MCF 10A (cell line): Measurements from ENCODE around the gene ICOS. TPM values are rescaled to one million over a fixed set of nuclear protein-coding genes. Genes with fewer than 3 reads are reported as not detected.

Source experiments
- BruUV-seq: library from RNA; stranded (reverse); fragments of 400-500 nt; replicated peaks from 2 replicates; lab custom pipeline; 2021; lab: Mats Ljungman, UMichigan
- CTCF ChIA-PET: fragments of 300-600 bp; sonication (Branson Sonifier 250); formaldehyde crosslinking; extraction: SDS; loops from one replicate; lab custom pipeline; 2021; ENCODE audit warnings: antibody characterized with exemption, inconsistent platforms; lab: Yijun Ruan, JAX
- POLR2A ChIA-PET: fragments of 300-600, 350-650 bp; sonication (Branson Sonifier 250); formaldehyde crosslinking; extraction: SDS; loops from one replicate; lab custom pipeline; 2020; ENCODE audit warnings: antibody characterized with exemption, inconsistent platforms; lab: Yijun Ruan, JAX
- DNase-seq: peaks from one replicate; pipeline ENCODE4 v3.0.0-alpha.2; 2018; ENCODE audit not compliant: unreplicated experiment
- H3K27ac Mint-ChIP-seq: one replicate; pipeline ENCODE4 v1.8.0; 2022; ENCODE audit warnings: mild to moderate bottlenecking, low read depth, mixed read lengths; ENCODE audit not compliant: unreplicated experiment
- H3K27me3 Mint-ChIP-seq: one replicate; pipeline ENCODE4 v1.8.0; 2022; ENCODE audit warnings: mixed read lengths; ENCODE audit not compliant: insufficient read depth, unreplicated experiment
- H3K36me3 Mint-ChIP-seq: one replicate; pipeline ENCODE4 v1.8.0; 2022; ENCODE audit warnings: mild to moderate bottlenecking, moderate library complexity, mixed read lengths; ENCODE audit not compliant: insufficient read depth, unreplicated experiment
- H3K4me1 Mint-ChIP-seq: one replicate; pipeline ENCODE4 v1.8.0; 2022; ENCODE audit warnings: mixed read lengths; ENCODE audit not compliant: insufficient read depth, unreplicated experiment
- H3K4me3 Mint-ChIP-seq: one replicate; pipeline ENCODE4 v1.8.0; 2022; ENCODE audit warnings: mild to moderate bottlenecking, moderate library complexity, mixed read lengths; ENCODE audit not compliant: unreplicated experiment
- H3K9me3 Mint-ChIP-seq: one replicate; pipeline ENCODE4 v1.8.0; 2022; ENCODE audit warnings: mixed read lengths; ENCODE audit not compliant: unreplicated experiment
- intact Hi-C: fragments of 100-400 bp; cut with micrococcal nuclease; formaldehyde crosslinking; loops from 2 replicates; pipeline ENCODE4 v1.14.1; 2022
- total RNA-seq: library from RNA; stranded (reverse); gene quantifications from 2 replicates; pipeline ENCODE4 v1.2.3, GENCODE V29; 2022
- TF ChIP-seq, protein P1 (sequence below): fragments of 200-600 bp; IDR thresholded peaks from one replicate; pipeline ENCODE4 v1.8.0; 2022; ENCODE audit warnings: antibody characterized with exemption, mild to moderate bottlenecking; ENCODE audit not compliant: unreplicated experiment

The ICOS gene
- total RNA-seq, 1 experiment from 2014 or later = not detected

- DNase-seq = no peak
- H3K4me1 Mint-ChIP-seq = no peaks in the 10 kb centered on the region
- H3K27me3 Mint-ChIP-seq = no peaks in the 10 kb centered on the region
- H3K36me3 Mint-ChIP-seq = no peaks in the 10 kb centered on the region
- no peak overlapping the region for H3K4me3 Mint-ChIP-seq
- POLR2A ChIA-PET = no interaction called here
- TF ChIP-seq, protein P1, sequence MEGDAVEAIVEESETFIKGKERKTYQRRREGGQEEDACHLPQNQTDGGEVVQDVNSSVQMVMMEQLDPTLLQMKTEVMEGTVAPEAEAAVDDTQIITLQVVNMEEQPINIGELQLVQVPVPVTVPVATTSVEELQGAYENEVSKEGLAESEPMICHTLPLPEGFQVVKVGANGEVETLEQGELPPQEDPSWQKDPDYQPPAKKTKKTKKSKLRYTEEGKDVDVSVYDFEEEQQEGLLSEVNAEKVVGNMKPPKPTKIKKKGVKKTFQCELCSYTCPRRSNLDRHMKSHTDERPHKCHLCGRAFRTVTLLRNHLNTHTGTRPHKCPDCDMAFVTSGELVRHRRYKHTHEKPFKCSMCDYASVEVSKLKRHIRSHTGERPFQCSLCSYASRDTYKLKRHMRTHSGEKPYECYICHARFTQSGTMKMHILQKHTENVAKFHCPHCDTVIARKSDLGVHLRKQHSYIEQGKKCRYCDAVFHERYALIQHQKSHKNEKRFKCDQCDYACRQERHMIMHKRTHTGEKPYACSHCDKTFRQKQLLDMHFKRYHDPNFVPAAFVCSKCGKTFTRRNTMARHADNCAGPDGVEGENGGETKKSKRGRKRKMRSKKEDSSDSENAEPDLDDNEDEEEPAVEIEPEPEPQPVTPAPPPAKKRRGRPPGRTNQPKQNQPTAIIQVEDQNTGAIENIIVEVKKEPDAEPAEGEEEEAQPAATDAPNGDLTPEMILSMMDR = no peak
- intact Hi-C loops = no loop called here
- H3K27ac Mint-ChIP-seq = no peak overlapping the region
- no peaks in the 10 kb centered on the region for H3K9me3 Mint-ChIP-seq
- BruUV-seq = no TSS peak
- CTCF ChIA-PET = no interaction called here
Observed at GRCh38 chr2:203989521-203989920, 53.0 kb downstream of the ICOS start.

- Mint-ChIP-seq H3K27me3 (no peaks in the 10 kb centered on the region), H3K27ac (no peak overlapping the region), H3K4me3 (no peak overlapping the region), H3K9me3 (no peaks in the 10 kb centered on the region), H3K4me1 (no peaks in the 10 kb centered on the region), H3K36me3 (no peaks in the 10 kb centered on the region)
- no TSS peak for BruUV-seq
- intact Hi-C loops = no loop called here
- CTCF ChIA-PET = no interaction called here
- DNase-seq = no peak
- POLR2A ChIA-PET = no interaction called here
- TF ChIP-seq, protein P1 = no peak
Observed at GRCh38 chr2:203992509-203992908, 55.9 kb downstream of the ICOS start.

DNA sequence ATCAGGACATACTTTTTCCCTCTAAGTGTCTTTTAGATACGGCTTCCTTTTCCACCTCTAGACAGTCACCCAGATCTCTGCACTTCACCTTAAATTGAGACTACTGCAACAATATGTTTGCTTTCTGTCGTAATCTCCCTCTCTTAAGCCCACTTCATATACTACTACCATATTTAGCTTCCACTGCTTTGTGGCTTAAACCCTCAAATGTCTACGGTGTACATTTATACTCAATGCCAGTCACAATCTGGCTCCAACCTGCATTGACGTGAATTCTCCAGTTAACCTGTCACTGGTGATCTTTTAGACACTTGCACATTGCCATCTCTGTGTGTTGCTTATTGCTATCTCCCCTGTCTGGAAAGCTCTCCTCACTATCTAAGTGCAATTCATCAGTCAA, 56.4 kb downstream of the ICOS start:
- ChIA-PET CTCF (interaction anchor here (1.3 kb wide), 1 partner anchor 127 kb away, joined by 3 read pairs; no protein-coding TSS in a partner anchor), POLR2A (interaction anchor here (0.6 kb wide), 1 partner anchor 144 kb away, joined by 3 read pairs; no protein-coding TSS in a partner anchor)
- peaks cover 2% of the 10 kb centered on the region for H3K27me3 Mint-ChIP-seq
- H3K4me3 Mint-ChIP-seq = no peak overlapping the region
- no peaks in the 10 kb centered on the region for H3K9me3 Mint-ChIP-seq
- no peaks in the 10 kb centered on the region for H3K4me1 Mint-ChIP-seq
- no peaks in the 10 kb centered on the region for H3K36me3 Mint-ChIP-seq
- intact Hi-C loops = no loop called here
- TF ChIP-seq, protein P1 = no peak
- H3K27ac Mint-ChIP-seq = no peak overlapping the region
- BruUV-seq = no TSS peak
- DNase-seq = no peak

- POLR2A ChIA-PET = interaction anchor here (0.6 kb wide), 1 partner anchor 145 kb away, joined by 3 read pairs; no protein-coding TSS in a partner anchor
- H3K9me3 Mint-ChIP-seq = no peaks in the 10 kb centered on the region
- H3K4me3 Mint-ChIP-seq = no peak overlapping the region
- no peak for DNase-seq
- no peaks in the 10 kb centered on the region for H3K36me3 Mint-ChIP-seq
- H3K4me1 Mint-ChIP-seq = peaks cover 5% of the 10 kb centered on the region
- BruUV-seq = no TSS peak
- intact Hi-C loops = no loop called here
- TF ChIP-seq, protein P1 = no peak
- no peak overlapping the region for H3K27ac Mint-ChIP-seq
- peaks cover 8% of the 10 kb centered on the region for H3K27me3 Mint-ChIP-seq
- CTCF ChIA-PET = interaction anchor here (1.3 kb wide), 1 partner anchor 128 kb away, joined by 3 read pairs; no protein-coding TSS in a partner anchor
Observed at GRCh38 chr2:203993560-203993959, 57.0 kb downstream of the ICOS start.
